Cardiac muscle cell (in vitro differentiated cells and primary cell): Measurements from ENCODE around the gene CASD1. TPM values are rescaled to one million over a fixed set of nuclear protein-coding genes. Genes with fewer than 3 reads are reported as not detected.

ENCODE experiments used
- DNase-seq, 2 donors: peaks; one replicate each; pipeline versions ENCODE4 v3.0.0 to v3.0.0-alpha.2; 2010 to 2017; ENCODE audit warnings: low read depth in 1 of 2, low spot score in 1 of 2
- H3K27ac ChIP-seq: fragments of 200-600 bp; sonication (generic); 2 replicates; pipeline ENCODE4 v1.5.1; 2016
- H3K27me3 ChIP-seq: fragments of 200-600 bp; sonication (generic); 2 replicates; pipeline ENCODE4 v1.6.0; 2016; ENCODE audit warnings: control low read depth
- H3K36me3 ChIP-seq: fragments of 200-600 bp; sonication (generic); 2 replicates; pipeline ENCODE4 v1.5.1; 2016; ENCODE audit warnings: control low read depth
- H3K4me1 ChIP-seq: fragments of 200-600 bp; sonication (generic); 2 replicates; pipeline ENCODE4 v1.8.1; 2017; ENCODE audit warnings: low read depth, mild to moderate bottlenecking, mixed run types
- H3K4me3 ChIP-seq: fragments of 200-600 bp; sonication (generic); 2 replicates; pipeline ENCODE4 v1.5.1; 2016; ENCODE audit warnings: mild to moderate bottlenecking
- H3K9me3 ChIP-seq: fragments of 200-600 bp; sonication (generic); 2 replicates; pipeline ENCODE4 v1.5.1; 2017; ENCODE audit warnings: low read depth, mild to moderate bottlenecking, control low read depth
- CTCF ChIP-seq: IDR thresholded peaks from 2 replicates; pipeline ENCODE4 v1.5.1; 2012; ENCODE audit warnings: low read depth, mild to moderate bottlenecking, low read length
- polyA plus RNA-seq: library from polyadenylated mRNA; unstranded; fragments of >200 nt; fragmentation: Nextera tagmentation; extraction: Ambion mirVana; gene quantifications from 2 replicates; pipeline ENCODE4 v1.2.1, GENCODE V29; 2016
- total RNA-seq: library from RNA; depleted of rRNA; stranded (reverse); fragments of >200 nt; gene quantifications from 2 replicates; pipeline ENCODE4 v1.2.3, GENCODE V29; 2016

CASD1 gene
- total RNA-seq (24.5 and 38.9 TPM in 2 replicates), polyA plus RNA-seq (36.3 and 62.0 TPM in 2 replicates)

DNA sequence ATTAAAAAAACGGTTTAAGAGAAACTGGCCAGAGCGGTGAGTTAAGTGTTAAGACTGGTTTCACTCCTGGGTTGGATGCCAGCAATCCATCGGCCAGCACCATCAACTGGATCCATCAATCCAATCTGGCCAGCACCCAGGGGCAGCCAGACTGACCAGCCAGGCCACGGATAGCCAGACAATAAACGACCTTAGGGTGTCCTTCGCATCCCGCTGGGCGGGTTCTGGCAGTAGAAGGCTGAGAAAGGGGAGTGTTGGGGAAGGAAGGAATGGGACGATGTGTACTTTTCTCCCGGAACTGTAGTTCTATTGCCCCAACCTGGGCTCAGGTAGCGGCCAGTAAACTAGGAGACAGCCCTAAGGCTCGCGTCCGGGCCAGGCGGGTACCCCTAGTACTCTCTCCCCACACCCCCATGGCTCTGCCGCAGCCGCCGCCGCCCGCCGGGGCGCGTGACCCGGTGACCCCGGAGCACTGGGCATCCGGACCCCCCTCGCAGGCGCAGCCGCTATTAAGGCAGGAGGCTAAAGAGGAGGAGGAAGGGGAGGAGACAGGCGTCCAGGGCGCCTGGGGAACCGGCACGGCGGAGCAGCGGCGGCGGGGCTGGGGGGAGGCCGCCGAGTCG lies at the start of gene CASD1:
CASD1 (plus strand) TSS at position 546 of the 623 bp plus-strand sequence. CDS start 276 bp downstream, outside the sequence.
- peaks cover 28% of the 10 kb centered on the region for H3K4me1 ChIP-seq
- peak within 1 kb of the TSS; percentile 56 for H3K4me3 ChIP-seq
- H3K27ac ChIP-seq: peak within 1 kb of the TSS; percentile 98
- no peaks in the 10 kb centered on the region for H3K36me3 ChIP-seq
- no peaks in the 10 kb centered on the region for H3K27me3 ChIP-seq
- no peak for TF ChIP-seq CTCF
- no peaks in the 10 kb centered on the region for H3K9me3 ChIP-seq
- peak in 1 of 2 donors; percentile 15 for DNase-seq

GRCh38 chr7:94466516-94466915 lies 43.1 kb upstream of the CASD1 start:
- Histone ChIP-seq H3K36me3 (no peaks in the 10 kb centered on the region), H3K9me3 (no peaks in the 10 kb centered on the region), H3K4me1 (no peaks in the 10 kb centered on the region), H3K27ac (no peak overlapping the region), H3K4me3 (no peak overlapping the region), H3K27me3 (no peaks in the 10 kb centered on the region)
- DNase-seq: no peak
- TF ChIP-seq CTCF: no peak

DNA sequence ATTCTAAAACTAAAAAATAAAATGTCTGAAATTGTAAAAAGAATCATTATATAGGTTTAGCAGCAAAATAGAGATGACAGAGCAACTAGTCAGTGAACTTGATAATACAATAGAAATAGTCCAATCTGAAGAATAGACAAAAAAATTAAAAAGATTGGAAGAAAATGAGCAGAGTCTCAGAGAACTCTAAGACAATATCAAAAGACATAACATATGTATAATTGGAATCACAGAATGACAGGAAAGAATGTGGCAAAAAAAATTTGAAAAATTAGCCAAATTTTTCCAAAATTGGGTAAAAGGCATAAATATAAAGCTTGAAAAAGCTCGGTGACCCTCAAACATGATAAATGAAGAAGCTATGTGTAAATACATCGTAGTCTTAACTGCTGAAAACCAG lies 38.0 kb upstream of the CASD1 start:
- no peaks in the 10 kb centered on the region for H3K36me3 ChIP-seq
- TF ChIP-seq CTCF: no peak
- H3K9me3 ChIP-seq: no peaks in the 10 kb centered on the region
- no peak overlapping the region for H3K4me3 ChIP-seq
- DNase-seq: no peak
- H3K27ac ChIP-seq: no peak overlapping the region
- no peaks in the 10 kb centered on the region for H3K27me3 ChIP-seq
- H3K4me1 ChIP-seq: no peaks in the 10 kb centered on the region

GRCh38 chr7:94472608-94473007 lies 37.0 kb upstream of the CASD1 start:
- Histone ChIP-seq H3K27me3 (no peaks in the 10 kb centered on the region), H3K36me3 (no peaks in the 10 kb centered on the region)
- no peak for TF ChIP-seq CTCF

DNA sequence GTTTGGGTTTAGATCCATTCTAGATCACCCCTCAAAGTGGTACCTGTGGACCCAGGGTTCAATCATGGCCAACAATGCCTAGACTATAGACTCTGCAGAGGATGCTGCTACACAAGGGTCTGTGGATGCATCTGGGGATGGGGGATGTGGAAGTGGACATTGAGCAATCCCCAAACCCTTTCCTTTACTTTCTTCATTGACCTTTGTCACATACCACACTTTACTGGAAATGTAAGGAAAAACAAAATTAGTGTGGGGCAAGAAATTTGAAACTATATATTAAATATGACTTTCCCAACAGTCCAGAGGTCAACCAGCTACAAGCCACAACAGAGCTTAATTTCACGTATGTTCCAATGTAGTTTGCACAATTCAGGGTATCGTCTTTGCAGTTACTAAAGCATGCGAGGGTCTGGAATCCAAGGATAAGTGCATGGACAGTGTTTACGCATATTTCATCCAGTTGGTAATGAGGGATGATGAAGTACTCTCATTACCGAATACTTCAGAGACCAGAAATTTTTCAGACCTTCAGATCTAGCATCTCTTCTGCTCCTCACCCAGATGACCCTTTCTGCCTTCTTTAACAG lies 33.3 kb upstream of the CASD1 start:
- no peaks in the 10 kb centered on the region for H3K36me3 ChIP-seq
- no peaks in the 10 kb centered on the region for H3K27me3 ChIP-seq
- H3K27ac ChIP-seq: no peak overlapping the region
- no peak for DNase-seq
- H3K4me1 ChIP-seq: no peaks in the 10 kb centered on the region
- H3K4me3 ChIP-seq: no peak overlapping the region
- no peak for TF ChIP-seq CTCF
- no peaks in the 10 kb centered on the region for H3K9me3 ChIP-seq

More at GRCh38 chr7:94472608-94473007, 37.0 kb upstream of the CASD1 start:
- DNase-seq: no peak
- Histone ChIP-seq H3K4me3 (no peak overlapping the region), H3K27ac (no peak overlapping the region), H3K9me3 (no peaks in the 10 kb centered on the region), H3K4me1 (no peaks in the 10 kb centered on the region)
